ENCODE measurements around the gene RPL29. TPM values are rescaled to one million over a fixed set of nuclear protein-coding genes. Genes with fewer than 3 reads are reported as not detected.
"Not testable (repeated sequence)": the region's sequence is repeated elsewhere in the genome, so short reads cannot be mapped to it uniquely, and the experiment has no call there.

Gene RPL29
- total RNA-seq, result 881 and 957 TPM in 2 replicates
- long read RNA-seq, transcript RPL29-201 (4 exons, 723 nt), result major isoform, 376 of 401 reads
- long read RNA-seq, transcript RPL29-206 (3 exons, 880 nt), result minor isoform, 6 of 401 reads
- long read RNA-seq, partial matches to known transcripts, result 13 of 401 reads
- long read RNA-seq, other reads (novel, unspliced or antisense), result 4 of 401 reads

GRCh38 chr3:51995346-51996163 is at the start of gene RPL29:
Gene RPL29, minus strand, starts transcription at chr3:51995895. Its CDS starts 434 bp downstream, at chr3:51995461.
- Mint-ChIP-seq H3K4me3 (ENCODE audit: unreplicated experiment) (peak within 1 kb of the TSS; percentile 100), H3K9me3 (ENCODE audit: unreplicated experiment) (no peaks in the 10 kb centered on the region), H3K4me1 (ENCODE audit: unreplicated experiment) (peaks cover 21% of the 10 kb centered on the region), H3K27me3 (ENCODE audit: unreplicated experiment) (peaks cover 8% of the 10 kb centered on the region), H3K36me3 (ENCODE audit: unreplicated experiment) (peaks cover 19% of the 10 kb centered on the region), H3K27ac (ENCODE audit: unreplicated experiment) (peak within 1 kb of the TSS; percentile 100)
- TF ChIP-seq CTCF (IDR thresholded peaks at IDR 0.05), result peak; percentile 38
- peak; percentile 95 for DNase-seq (ENCODE audit: extremely low spot score, unreplicated experiment)

GRCh38 chr3:52044869-52045619 is 49.3 kb upstream of the RPL29 start:
- H3K9me3 Mint-ChIP-seq (ENCODE audit: unreplicated experiment), result no peaks in the 10 kb centered on the region
- peaks cover 5% of the 10 kb centered on the region for H3K36me3 Mint-ChIP-seq (ENCODE audit: unreplicated experiment)
- H3K4me3 Mint-ChIP-seq (ENCODE audit: unreplicated experiment), result no peak overlapping the region

GRCh38 chr3:52043750-52044149 is 48.1 kb upstream of the RPL29 start:
- TF ChIP-seq CTCF (IDR thresholded peaks at IDR 0.05), result no peak
- no peaks in the 10 kb centered on the region for H3K27me3 Mint-ChIP-seq (ENCODE audit: unreplicated experiment)
- no peak overlapping the region for H3K4me3 Mint-ChIP-seq (ENCODE audit: unreplicated experiment)
- no peaks in the 10 kb centered on the region for H3K9me3 Mint-ChIP-seq (ENCODE audit: unreplicated experiment)
- DNase-seq (ENCODE audit: extremely low spot score, unreplicated experiment), result no peak
- H3K36me3 Mint-ChIP-seq (ENCODE audit: unreplicated experiment), result no peaks in the 10 kb centered on the region
- peak overlapping the region; percentile 89 for H3K27ac Mint-ChIP-seq (ENCODE audit: unreplicated experiment)
- H3K4me1 Mint-ChIP-seq (ENCODE audit: unreplicated experiment), result peaks cover 62% of the 10 kb centered on the region

More at GRCh38 chr3:52044869-52045619, 49.3 kb upstream of the RPL29 start:
- TF ChIP-seq CTCF (IDR thresholded peaks at IDR 0.05), result no peak
- DNase-seq (ENCODE audit: extremely low spot score, unreplicated experiment), result no peak
- peaks cover 71% of the 10 kb centered on the region for H3K4me1 Mint-ChIP-seq (ENCODE audit: unreplicated experiment)
- no peaks in the 10 kb centered on the region for H3K27me3 Mint-ChIP-seq (ENCODE audit: unreplicated experiment)
- H3K27ac Mint-ChIP-seq (ENCODE audit: unreplicated experiment), result peak overlapping the region; percentile 89

- not testable (repeated sequence) for H3K4me3 Mint-ChIP-seq (ENCODE audit: unreplicated experiment); DNase-seq (ENCODE audit: extremely low spot score, unreplicated experiment); H3K27me3 Mint-ChIP-seq (ENCODE audit: unreplicated experiment); H3K36me3 Mint-ChIP-seq (ENCODE audit: unreplicated experiment); H3K9me3 Mint-ChIP-seq (ENCODE audit: unreplicated experiment); H3K27ac Mint-ChIP-seq (ENCODE audit: unreplicated experiment)
- H3K4me1 Mint-ChIP-seq (ENCODE audit: unreplicated experiment), result peaks cover 55% of the 10 kb centered on the region
These were observed 47.3 kb upstream of the RPL29 start for GRCh38 chr3:52043039-52043438.

- no peak for DNase-seq (ENCODE audit: extremely low spot score, unreplicated experiment)
- Mint-ChIP-seq H3K27ac (ENCODE audit: unreplicated experiment) (no peak overlapping the region), H3K36me3 (ENCODE audit: unreplicated experiment) (no peaks in the 10 kb centered on the region), H3K4me3 (ENCODE audit: unreplicated experiment) (no peak overlapping the region), H3K9me3 (ENCODE audit: unreplicated experiment) (no peaks in the 10 kb centered on the region), H3K4me1 (ENCODE audit: unreplicated experiment) (peaks cover 39% of the 10 kb centered on the region), H3K27me3 (ENCODE audit: unreplicated experiment) (no peaks in the 10 kb centered on the region)
- peak; percentile 37 for TF ChIP-seq CTCF (IDR thresholded peaks at IDR 0.05)
These were observed 45.5 kb upstream of the RPL29 start for GRCh38 chr3:52041118-52041731.

All from osteocyte (in vitro differentiated cells).